ENCODE results near the gene MAGI1. TPM values are rescaled to one million over a fixed set of nuclear protein-coding genes. Genes with fewer than 3 reads are reported as not detected.
"Not testable (repeated sequence)": the region's sequence is repeated elsewhere in the genome, so short reads cannot be mapped to it uniquely, and the experiment has no call there.

The MAGI1 gene
- total RNA-seq, 1 donor from 2014 or later: 30.5 TPM

DNA sequence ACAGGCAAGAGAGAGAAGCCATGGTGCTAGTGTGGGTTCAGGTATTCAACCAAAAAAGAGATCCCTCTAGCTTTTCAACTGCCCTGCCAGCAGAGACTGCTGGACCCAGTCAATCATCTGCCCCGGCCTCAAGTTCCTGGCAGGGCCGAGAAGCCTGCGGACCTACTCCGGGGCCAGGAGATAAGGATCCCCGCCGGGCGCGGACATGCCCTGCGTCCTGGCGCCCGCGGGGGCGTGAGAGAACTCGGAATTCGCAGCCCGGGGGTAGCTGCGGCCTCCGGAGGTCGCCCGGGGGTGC lies 821 bp upstream of the MAGI1 start:
- DNase-seq (ENCODE audit: low read depth): peak; percentile 27

- DNase-seq (ENCODE audit: low read depth): no peak
Measured at GRCh38 chr3:66038384-66038725, 363 bp downstream of the MAGI1 start.

DNA sequence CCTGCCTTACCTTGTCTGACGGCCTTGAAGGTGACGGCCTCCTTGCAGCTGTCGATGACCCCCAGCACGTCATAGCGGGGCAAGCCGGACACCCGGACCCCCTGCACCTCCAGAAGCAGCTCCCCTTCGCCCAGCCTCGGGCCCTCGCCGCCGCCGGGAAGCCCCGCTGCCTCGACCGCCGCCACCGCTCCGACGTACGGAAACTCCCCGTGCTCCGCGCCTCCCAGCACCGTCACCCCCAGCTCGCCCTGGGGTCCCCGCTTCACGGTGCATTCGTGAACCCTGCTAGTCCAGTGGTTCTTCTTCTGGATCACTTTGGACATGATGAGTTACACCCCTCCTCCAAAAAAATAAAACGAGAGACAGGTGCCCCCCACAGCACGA lies 740 bp downstream of the MAGI1 start:
- DNase-seq (ENCODE audit: low read depth): no peak

DNA sequence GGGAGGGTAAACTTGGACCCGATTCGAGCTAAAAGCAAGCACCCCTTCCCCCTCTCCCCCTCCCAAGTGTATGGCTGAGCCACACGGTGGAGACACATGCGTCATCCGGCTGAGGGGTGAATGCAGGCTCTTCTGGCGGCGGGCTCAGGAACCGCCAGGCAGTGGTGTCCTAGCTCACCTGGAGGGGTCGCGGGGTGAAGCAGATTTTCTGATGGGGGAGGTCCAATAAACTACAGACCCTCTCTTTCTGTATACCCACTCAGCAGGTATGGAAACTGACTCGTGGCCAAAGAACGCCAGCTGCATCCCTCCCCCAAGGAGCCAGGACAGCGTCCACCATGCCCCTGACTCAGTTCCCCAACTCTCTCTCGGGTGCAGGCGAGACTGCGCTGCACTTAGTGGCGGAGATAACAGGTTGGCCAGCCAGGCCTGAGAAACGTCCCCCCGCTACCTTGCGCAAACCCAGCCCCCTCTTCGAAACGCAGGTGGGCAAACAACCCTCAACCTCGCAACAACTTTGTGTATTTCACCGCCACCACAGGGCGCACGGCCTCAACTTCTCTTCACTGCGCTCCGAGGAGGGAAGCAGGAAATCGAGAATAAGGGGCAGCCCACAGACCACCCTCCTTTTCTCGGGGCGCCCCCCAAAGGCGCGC lies 1.3 kb downstream of the MAGI1 start:
- peak; percentile 41 for DNase-seq (ENCODE audit: low read depth)

DNA sequence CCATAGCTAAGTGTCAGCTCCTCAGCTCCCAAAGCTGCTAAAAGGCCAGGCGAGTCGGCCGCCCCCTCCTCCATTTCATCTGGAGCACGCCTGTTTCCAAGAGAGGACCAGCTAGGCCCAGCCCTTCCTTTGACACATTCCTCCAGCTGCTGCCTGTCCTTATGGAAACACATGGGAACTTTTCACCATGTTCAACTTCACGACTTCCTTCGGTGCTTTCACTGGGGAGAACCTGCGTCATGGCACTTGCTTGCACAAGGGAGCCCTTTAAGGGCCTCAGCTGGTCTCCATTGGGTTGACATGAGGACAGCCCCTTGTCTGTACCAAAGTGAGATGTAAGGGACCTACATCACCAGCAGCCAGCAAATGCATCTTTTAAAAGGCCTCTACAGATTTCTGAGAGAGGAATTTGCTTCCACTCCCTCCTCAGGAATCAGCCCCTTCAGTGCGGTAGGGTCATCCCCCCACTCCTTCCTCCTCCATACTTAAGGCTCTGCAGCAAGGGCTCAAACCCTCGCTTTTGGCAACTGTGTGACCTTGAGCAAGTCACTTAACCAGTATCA lies 2.1 kb downstream of the MAGI1 start:
- peak; percentile 21 for DNase-seq (ENCODE audit: low read depth)

GRCh38 chr3:66035763-66036477 lies 2.8 kb downstream of the MAGI1 start:
- DNase-seq (ENCODE audit: low read depth): peak; percentile 84

GRCh38 chr3:66033241-66034138 lies 5.2 kb downstream of the MAGI1 start:
- no peak for DNase-seq (ENCODE audit: low read depth)

GRCh38 chr3:66031102-66031698 lies 7.5 kb downstream of the MAGI1 start:
- no peak for DNase-seq (ENCODE audit: low read depth)

- no peak for DNase-seq (ENCODE audit: low read depth)
Measured at GRCh38 chr3:66029443-66029842, 9.3 kb downstream of the MAGI1 start.

DNA sequence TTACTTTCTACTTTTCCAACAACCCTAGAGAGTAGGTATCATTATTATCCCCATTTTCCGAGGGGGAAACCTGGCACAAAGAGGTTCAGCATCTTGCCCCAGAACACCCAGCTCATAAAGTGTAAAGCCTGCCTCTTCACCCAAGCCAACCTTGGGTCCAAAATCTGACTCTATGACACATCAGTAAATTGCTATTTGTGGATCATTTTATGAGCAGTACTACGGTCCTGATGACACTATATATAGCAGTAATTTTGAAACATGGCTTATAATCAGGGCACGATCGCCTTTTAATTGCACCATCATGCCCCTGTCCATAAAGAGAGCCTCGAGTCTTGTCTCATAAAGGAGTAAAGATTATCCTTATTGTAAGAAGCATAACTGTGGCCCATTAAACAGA lies 9.7 kb downstream of the MAGI1 start:
- no peak for DNase-seq (ENCODE audit: low read depth)

DNA sequence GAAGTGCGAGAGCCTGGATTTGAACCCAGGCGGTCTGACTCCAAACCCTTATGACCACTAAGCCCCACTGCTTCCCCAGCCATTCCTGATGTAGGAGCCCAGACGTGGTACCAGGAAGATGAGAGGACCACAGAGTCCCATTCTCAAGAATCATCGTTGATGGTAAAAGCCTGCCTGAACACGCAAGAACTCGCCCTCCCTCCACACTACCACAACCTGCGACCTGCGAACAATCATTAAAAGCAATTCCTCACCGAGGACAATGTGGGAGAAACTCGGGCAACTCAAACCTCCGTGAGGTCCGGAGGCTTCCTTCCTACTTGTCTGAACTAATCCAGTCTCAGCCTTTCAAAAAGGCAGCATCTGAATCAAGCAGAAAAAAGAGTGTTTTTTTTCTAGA lies 10.3 kb downstream of the MAGI1 start:
- no peak for DNase-seq (ENCODE audit: low read depth)

- DNase-seq (ENCODE audit: low read depth): not testable (repeated sequence)
Measured at GRCh38 chr3:66027099-66027498, 11.6 kb downstream of the MAGI1 start.

DNA sequence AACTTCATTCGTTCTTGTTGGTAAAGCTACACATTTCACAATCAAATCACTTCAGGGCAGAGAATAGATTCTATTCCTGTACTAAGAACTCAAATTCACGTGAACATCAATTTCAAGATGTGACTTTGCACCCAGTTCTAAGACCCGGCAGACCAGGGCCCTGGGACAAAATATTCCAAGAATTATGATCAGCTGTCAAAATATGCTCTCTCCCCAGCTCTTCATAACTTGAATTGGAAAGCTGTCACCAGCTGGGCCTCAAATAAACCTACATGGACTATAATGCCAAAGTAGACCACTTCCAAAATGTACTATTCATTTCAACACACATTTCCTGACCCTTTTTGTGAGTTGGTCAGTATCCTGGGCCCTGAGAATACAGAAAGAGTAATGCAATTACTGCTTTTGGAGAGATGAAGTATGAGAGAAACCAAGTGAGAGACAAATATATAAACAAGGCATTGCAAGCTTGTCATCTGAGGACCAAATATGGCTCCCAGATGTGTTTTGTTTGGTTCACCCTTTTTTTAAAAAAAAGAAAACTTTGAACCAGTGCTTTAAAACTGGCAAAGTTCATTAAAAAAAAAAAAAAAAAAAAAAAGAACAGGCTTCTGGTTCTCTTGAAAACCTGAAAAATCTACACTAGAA lies 14.9 kb downstream of the MAGI1 start:
- DNase-seq (ENCODE audit: low read depth): no peak

DNA sequence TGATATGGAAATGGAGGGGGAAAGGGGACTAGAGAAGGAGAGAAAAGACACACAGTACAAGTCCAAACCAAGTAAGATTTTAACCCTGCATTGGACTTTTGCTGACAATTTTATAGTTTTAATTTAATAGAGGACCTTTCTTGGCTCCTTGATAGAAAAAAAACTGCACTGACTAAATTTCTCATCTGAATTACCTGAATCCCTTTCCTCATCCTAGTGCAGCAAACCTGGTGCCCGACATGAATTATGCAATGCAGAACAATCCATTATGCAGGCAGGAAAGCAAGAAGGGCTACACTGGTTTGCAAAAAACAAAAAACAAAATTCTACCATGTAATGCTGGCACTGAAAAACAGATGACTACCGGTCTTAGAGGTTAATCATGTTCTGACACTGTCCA lies 15.5 kb downstream of the MAGI1 start:
- no peak for DNase-seq (ENCODE audit: low read depth)

- peak; percentile 65 for DNase-seq (ENCODE audit: low read depth)
Measured at GRCh38 chr3:66021731-66022131, 17.0 kb downstream of the MAGI1 start.

- no peak for DNase-seq (ENCODE audit: low read depth)
Measured at GRCh38 chr3:66019896-66020295, 18.8 kb downstream of the MAGI1 start.

DNA sequence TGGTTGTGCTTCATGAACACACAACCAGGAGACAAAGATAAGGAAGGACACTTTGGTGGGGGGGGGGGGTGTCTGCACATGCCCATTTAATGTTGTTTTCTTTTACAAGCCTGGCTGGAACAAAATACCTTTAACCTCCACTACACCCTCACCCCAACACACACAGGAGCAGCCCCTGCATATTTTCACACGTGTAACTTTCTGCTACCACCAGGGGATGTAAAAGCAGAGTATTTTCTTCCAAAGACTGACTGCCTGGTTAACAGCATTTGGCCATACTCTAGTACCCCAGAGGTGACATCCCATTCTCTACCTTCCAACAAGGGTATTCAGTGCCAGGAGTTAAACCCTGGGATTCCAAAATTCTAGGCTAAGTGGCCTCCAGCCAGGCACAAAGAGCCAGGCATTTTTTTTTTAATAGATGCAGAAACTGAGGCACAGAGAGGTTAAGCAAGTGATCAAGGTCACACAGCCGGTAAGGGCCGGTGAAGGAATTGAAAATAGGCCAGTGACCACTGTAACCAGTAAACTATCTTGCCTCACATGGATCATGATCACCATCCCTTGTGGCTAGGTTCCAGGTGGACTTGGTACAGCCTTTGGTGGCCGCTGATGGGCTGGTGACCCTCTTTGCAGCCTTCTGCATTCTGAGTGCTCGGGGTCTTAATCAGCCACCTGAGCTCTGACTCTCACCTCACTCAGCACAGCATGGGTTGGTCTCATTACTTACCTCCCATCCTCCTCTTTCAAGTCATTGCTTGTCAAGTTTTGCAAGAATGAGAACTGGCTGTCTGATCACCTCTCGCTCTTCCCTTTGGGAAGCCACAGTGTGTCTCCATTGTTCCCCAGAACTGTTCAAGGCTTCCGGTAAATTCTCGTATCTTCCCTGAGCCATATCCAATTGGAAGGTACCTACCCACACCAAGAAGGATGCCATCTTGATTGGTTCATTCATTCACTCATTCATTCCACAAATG lies 20.4 kb downstream of the MAGI1 start:
- DNase-seq (ENCODE audit: low read depth): no peak

DNA sequence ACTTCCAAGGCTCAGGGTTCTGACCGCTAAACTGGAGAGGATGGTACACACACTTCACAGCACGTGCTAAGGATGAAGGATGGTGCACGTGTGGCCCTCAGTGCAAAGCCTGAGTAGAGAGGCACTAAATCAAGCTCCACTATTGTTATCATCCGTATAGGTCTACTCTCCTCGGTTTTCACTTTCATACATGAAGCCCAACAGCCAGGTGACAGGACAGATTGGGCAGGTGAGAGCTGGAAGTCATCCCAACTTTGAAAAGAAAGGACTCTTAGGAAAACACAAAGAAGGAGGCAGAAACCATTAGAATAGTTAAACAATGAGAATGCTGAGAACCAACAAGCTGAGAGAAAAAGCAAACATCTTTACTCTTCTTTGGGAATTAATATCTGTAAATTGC lies 21.1 kb downstream of the MAGI1 start:
- no peak for DNase-seq (ENCODE audit: low read depth)

- no peak for DNase-seq (ENCODE audit: low read depth)
Measured at GRCh38 chr3:66017084-66017483, 21.6 kb downstream of the MAGI1 start.

DNA sequence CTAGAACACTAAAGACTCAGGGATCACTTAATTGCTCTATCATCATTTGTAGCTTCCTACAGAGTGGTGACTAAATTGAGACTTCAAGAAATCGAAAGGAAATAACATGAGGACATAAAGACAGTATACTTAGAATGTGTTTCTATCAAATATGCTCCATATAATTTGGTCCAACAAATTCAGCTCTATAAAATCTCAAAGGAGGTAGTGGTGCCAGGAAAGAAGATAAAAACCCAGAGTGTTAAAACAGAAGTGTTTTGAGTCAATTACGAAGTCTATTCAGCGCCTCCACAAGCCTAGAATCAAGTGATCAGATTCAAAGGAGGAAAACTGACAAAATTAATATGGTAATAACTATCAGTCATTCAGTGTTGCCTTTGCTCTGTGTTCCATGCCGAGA lies 22.9 kb downstream of the MAGI1 start:
- no peak for DNase-seq (ENCODE audit: low read depth)

DNA sequence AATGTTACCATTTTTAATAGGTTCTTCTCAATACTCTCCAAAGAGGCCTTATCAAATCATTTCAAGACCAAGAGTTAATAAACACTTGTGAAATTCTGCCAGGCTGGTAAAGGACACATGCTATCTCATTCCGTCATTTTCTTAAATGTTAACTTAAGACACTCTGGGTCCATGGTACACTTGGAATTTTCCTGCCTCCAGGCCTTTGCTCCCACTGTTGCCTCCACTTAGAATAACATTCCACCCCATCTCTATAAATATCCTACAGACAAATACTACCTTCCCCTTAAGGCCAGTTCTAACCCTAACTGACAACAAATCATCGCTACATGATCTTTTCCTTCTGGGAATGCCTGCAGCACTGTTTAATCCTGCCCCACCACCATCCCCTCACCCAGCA lies 24.1 kb downstream of the MAGI1 start:
- peak; percentile 26 for DNase-seq (ENCODE audit: low read depth)
